Measurements from ENCODE around the gene HOXD10. TPM values are rescaled to one million over a fixed set of nuclear protein-coding genes. Genes with fewer than 3 reads are reported as not detected.

HOXD10 gene
- total RNA-seq, 1 experiment from 2014 or later: not detected

- Histone ChIP-seq H3K4me1 (ENCODE audit: control insufficient read depth, insufficient read depth, low read length) (peaks cover 4% of the 10 kb centered on the region; the same call in 1 of the 2 replicates), H3K27ac (ENCODE audit: low read length) (peak overlapping the region; percentile 71), H3K27me3 (ENCODE audit: control insufficient read depth, insufficient read depth, low read length) (no peaks in the 10 kb centered on the region), H3K36me3 (ENCODE audit: control insufficient read depth, insufficient read depth, low read length) (no peaks in the 10 kb centered on the region), H3K9me3 (ENCODE audit: control insufficient read depth, insufficient read depth, low read depth, low read length) (no peaks in the 10 kb centered on the region), H3K4me3 (ENCODE audit: low read depth in 2 of 2, low read length in 2 of 2) (peak overlapping the region; percentile 48 to 58)
- ChIA-PET CTCF (interaction anchor here (0.6 to 2.5 kb wide), 12 partner anchors 10 to 808 kb away, joined by 3 to 37 read pairs (median 5); no protein-coding TSS in a partner anchor), POLR2A (interaction anchor here (0.5 to 0.7 kb wide), 2 partner anchors 253 to 497 kb away, joined by 3 to 22 read pairs; no protein-coding TSS in a partner anchor)
- intact Hi-C loops (cut with micrococcal nuclease; ENCODE audit: unreplicated experiment) (loop anchor here (1.0 to 2.0 kb wide), 2 partner anchors 314 to 414 kb away; no protein-coding TSS in a partner anchor), in situ Hi-C loops (cut with HindIII; ENCODE audit: low pct_unique_long_range_greater_than_20kb, low sequenced_read_pairs) (no loop called here)
- no peak for DNase-seq (ENCODE audit: low read depth, low spot score)
- ATAC-seq: peak; percentile 92
- TF ChIP-seq REST (IDR thresholded peaks at IDR 0.05; ENCODE audit: insufficient read depth in 1 of 2, low read depth in 2 of 2, low read length in 1 of 2) (no peak), TCF7L2 (IDR thresholded peaks at IDR 0.05; ENCODE audit: low read depth, low read length) (no peak), CTCF (IDR thresholded peaks at IDR 0.05) (peak; percentile 96), POLR2AphosphoS5 (IDR thresholded peaks at IDR 0.05; ENCODE audit: low read depth, low read length) (no peak)
- no TSS peak for BruUV-seq (replicated peaks)
These were observed 24.1 kb downstream of the HOXD10 start for GRCh38 chr2:176140513-176141317.

- Histone ChIP-seq H3K4me3 (ENCODE audit: low read depth in 2 of 2, low read length in 2 of 2) (no peak overlapping the region), H3K36me3 (ENCODE audit: control insufficient read depth, insufficient read depth, low read length) (no peaks in the 10 kb centered on the region), H3K4me1 (ENCODE audit: control insufficient read depth, insufficient read depth, low read length) (peaks cover 4% of the 10 kb centered on the region; the same call in 1 of the 2 replicates), H3K27ac (ENCODE audit: low read length) (no peak overlapping the region), H3K9me3 (ENCODE audit: control insufficient read depth, insufficient read depth, low read depth, low read length) (no peaks in the 10 kb centered on the region), H3K27me3 (ENCODE audit: control insufficient read depth, insufficient read depth, low read length) (no peaks in the 10 kb centered on the region)
- in situ Hi-C loops (cut with HindIII; ENCODE audit: low pct_unique_long_range_greater_than_20kb, low sequenced_read_pairs): no loop called here
- no TSS peak for BruUV-seq (replicated peaks)
- intact Hi-C loops (cut with micrococcal nuclease; ENCODE audit: unreplicated experiment): no loop called here
- TF ChIP-seq TCF7L2 (IDR thresholded peaks at IDR 0.05; ENCODE audit: low read depth, low read length) (no peak), REST (IDR thresholded peaks at IDR 0.05; ENCODE audit: insufficient read depth in 1 of 2, low read depth in 2 of 2, low read length in 1 of 2) (no peak), CTCF (IDR thresholded peaks at IDR 0.05) (no peak), POLR2AphosphoS5 (IDR thresholded peaks at IDR 0.05; ENCODE audit: low read depth, low read length) (no peak), SIN3A (IDR thresholded peaks at IDR 0.05; ENCODE audit: borderline replicate concordance, insufficient read depth, low read depth, low read length) (no peak)
- ATAC-seq (no peak), DNase-seq (ENCODE audit: low read depth, low spot score) (no peak)
- POLR2A ChIA-PET: no interaction called here
- CTCF ChIA-PET: no interaction called here
These were observed 25.7 kb downstream of the HOXD10 start for GRCh38 chr2:176142281-176142680.

Data from Panc1 (cell line).